HFFc6 (cell line): ENCODE data around the gene MCTP1. TPM values are rescaled to one million over a fixed set of nuclear protein-coding genes. Genes with fewer than 3 reads are reported as not detected.

Experiments
- DNase-seq: peaks from one replicate; pipeline ENCODE4 v3.0.0-alpha.2; 2018
- H3K27ac Mint-ChIP-seq: 2 replicates; pipeline ENCODE4 v1.8.0; 2020; ENCODE audit warnings: mild to moderate bottlenecking, mixed read lengths
- H3K27me3 Mint-ChIP-seq: 2 replicates; pipeline ENCODE4 v1.8.0; 2021; ENCODE audit warnings: mild to moderate bottlenecking, moderate library complexity, mixed read lengths; ENCODE audit not compliant: insufficient read depth
- H3K36me3 Mint-ChIP-seq: 2 replicates; pipeline ENCODE4 v1.8.0; 2021; ENCODE audit warnings: low read depth, mixed read lengths
- H3K4me1 Mint-ChIP-seq: 2 replicates; pipeline ENCODE4 v1.8.0; 2020; ENCODE audit warnings: low read depth, mixed read lengths
- H3K4me3 Mint-ChIP-seq: 2 replicates; pipeline ENCODE4 v1.8.0; 2020; ENCODE audit warnings: mild to moderate bottlenecking, moderate library complexity, mixed read lengths
- H3K9me3 Mint-ChIP-seq: 2 replicates; pipeline ENCODE4 v1.8.0; 2020; ENCODE audit warnings: mild to moderate bottlenecking, mixed read lengths
- total RNA-seq, 6 experiments: library from RNA; stranded (reverse); fragmentation: NEBNext Ultra II Directional; extraction: Animal tissue kit (Norgen Biotek cat#: 25700); gene quantifications; 2 replicates in 1 of 6; 3 replicates in 5 of 6; pipeline ENCODE4 v1.2.3, GENCODE V29; 2021
- TF ChIP-seq, protein P1 (sequence below): fragments of 200-600 bp; sonication (generic); IDR thresholded peaks from 2 replicates; pipeline ENCODE4 v1.5.0; 2021; ENCODE audit warnings: antibody characterized with exemption, mild to moderate bottlenecking

Gene MCTP1
- total RNA-seq, 6 experiments from 2014 or later, result 1.0 to 5.2 (median 3.9) TPM

- Mint-ChIP-seq H3K4me1 (peaks cover 32% of the 10 kb centered on the region), H3K27me3 (peaks cover 5% of the 10 kb centered on the region), H3K9me3 (peaks cover 11% of the 10 kb centered on the region; the same call in 1 of the 2 replicates), H3K36me3 (peaks cover 6% of the 10 kb centered on the region; the same call in 1 of the 2 replicates), H3K27ac (no peak overlapping the region), H3K4me3 (no peak overlapping the region)
- DNase-seq, result no peak
- TF ChIP-seq, protein P1, sequence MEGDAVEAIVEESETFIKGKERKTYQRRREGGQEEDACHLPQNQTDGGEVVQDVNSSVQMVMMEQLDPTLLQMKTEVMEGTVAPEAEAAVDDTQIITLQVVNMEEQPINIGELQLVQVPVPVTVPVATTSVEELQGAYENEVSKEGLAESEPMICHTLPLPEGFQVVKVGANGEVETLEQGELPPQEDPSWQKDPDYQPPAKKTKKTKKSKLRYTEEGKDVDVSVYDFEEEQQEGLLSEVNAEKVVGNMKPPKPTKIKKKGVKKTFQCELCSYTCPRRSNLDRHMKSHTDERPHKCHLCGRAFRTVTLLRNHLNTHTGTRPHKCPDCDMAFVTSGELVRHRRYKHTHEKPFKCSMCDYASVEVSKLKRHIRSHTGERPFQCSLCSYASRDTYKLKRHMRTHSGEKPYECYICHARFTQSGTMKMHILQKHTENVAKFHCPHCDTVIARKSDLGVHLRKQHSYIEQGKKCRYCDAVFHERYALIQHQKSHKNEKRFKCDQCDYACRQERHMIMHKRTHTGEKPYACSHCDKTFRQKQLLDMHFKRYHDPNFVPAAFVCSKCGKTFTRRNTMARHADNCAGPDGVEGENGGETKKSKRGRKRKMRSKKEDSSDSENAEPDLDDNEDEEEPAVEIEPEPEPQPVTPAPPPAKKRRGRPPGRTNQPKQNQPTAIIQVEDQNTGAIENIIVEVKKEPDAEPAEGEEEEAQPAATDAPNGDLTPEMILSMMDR, result no peak
Measured at GRCh38 chr5:95032801-95033200, 252.1 kb downstream of the MCTP1 start.

DNA sequence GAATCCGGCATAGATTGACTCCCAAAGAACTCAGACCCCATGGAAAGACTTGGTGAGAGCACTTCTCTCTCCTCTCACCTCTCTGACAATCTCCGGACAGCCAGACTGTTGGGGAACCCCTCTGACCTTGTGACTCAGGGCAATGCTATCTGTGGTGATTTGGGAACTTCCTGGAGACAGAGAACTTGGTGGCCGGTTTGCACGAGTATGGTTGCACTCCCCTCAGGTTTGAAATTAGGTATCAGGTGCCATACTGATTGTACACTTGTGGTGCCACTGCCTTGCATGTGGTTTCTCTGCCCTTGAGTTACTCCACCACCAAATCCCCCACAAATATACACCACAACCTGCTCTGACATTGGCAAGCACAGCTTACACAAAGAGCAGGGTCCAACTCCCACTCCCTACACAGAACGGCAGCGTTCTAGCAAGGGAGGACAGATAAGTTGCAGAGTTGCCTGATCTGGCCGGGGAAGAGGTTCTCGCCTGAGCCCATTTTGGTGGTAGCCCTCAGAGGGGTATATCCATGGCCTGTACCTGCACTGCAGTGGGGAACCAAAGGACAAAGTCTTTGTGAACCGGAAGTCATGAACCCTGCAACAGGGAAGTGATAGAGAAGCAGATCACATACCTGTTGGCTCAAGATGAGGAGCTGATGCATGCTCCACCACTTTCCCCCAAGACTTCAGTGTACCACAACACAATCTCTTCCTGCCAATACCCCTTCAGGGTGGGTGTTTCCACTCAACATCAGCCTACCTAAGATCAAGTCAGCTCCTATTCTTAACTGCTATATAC, 255.1 kb downstream of the MCTP1 start:
- Mint-ChIP-seq H3K36me3 (peaks cover 6% of the 10 kb centered on the region; the same call in 1 of the 2 replicates), H3K27ac (no peak overlapping the region), H3K4me3 (no peak overlapping the region), H3K27me3 (peaks cover 6% of the 10 kb centered on the region), H3K9me3 (peaks cover 11% of the 10 kb centered on the region; the same call in 1 of the 2 replicates), H3K4me1 (peaks cover 32% of the 10 kb centered on the region)
- DNase-seq, result no peak
- TF ChIP-seq, protein P1, result no peak

DNA sequence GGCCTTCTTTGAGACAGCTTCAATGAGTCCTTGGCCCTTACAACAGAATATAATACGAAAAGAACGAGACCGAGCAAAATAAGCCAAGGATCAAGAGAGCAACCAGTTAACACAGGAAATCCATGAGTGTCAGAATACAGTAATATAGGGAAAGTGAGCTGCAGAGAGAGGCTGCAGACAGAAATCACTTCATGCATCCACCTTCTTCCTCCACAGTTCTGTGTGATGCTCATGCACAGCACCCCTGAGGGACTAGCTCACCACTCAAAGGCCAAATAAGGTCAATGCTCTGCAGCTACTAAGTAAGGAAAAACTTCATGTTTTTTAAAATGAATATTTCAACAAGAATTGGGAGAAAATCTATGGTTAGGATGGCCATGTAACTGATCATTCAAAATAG, 257.1 kb downstream of the MCTP1 start:
- Mint-ChIP-seq H3K4me1 (peaks cover 45% of the 10 kb centered on the region), H3K4me3 (peak overlapping the region; percentile 6; the same call in 1 of the 2 replicates), H3K36me3 (no peaks in the 10 kb centered on the region), H3K9me3 (no peaks in the 10 kb centered on the region; the same call in 1 of the 2 replicates), H3K27me3 (peaks cover 6% of the 10 kb centered on the region), H3K27ac (peak overlapping the region; percentile 50; the same call in 1 of the 2 replicates)
- TF ChIP-seq, protein P1, result no peak
- DNase-seq, result no peak

GRCh38 chr5:95027151-95027721, 257.7 kb downstream of the MCTP1 start:
- H3K36me3 Mint-ChIP-seq, result no peaks in the 10 kb centered on the region
- H3K4me1 Mint-ChIP-seq, result peaks cover 51% of the 10 kb centered on the region
- H3K27ac Mint-ChIP-seq, result peak overlapping the region; percentile 50; the same call in 1 of the 2 replicates
- H3K27me3 Mint-ChIP-seq, result peaks cover 3% of the 10 kb centered on the region; the same call in 1 of the 2 replicates
- TF ChIP-seq, protein P1, result no peak
- peak overlapping the region; percentile 6; the same call in 1 of the 2 replicates for H3K4me3 Mint-ChIP-seq
- DNase-seq, result no peak
- no peaks in the 10 kb centered on the region for H3K9me3 Mint-ChIP-seq

GRCh38 chr5:95026718-95027117, 258.2 kb downstream of the MCTP1 start:
- Mint-ChIP-seq H3K4me1 (peaks cover 52% of the 10 kb centered on the region), H3K27me3 (peaks cover 3% of the 10 kb centered on the region; the same call in 1 of the 2 replicates), H3K9me3 (no peaks in the 10 kb centered on the region), H3K27ac (no peak overlapping the region), H3K4me3 (no peak overlapping the region; the same call in 1 of the 2 replicates), H3K36me3 (no peaks in the 10 kb centered on the region)
- no peak for DNase-seq
- TF ChIP-seq, protein P1, result no peak
